SK-N-SH (cell line): ENCODE data around the gene MGA. TPM values are rescaled to one million over a fixed set of nuclear protein-coding genes. Genes with fewer than 3 reads are reported as not detected.

Source experiments
- CTCF ChIA-PET: fragments of 300-600, 350-600 bp; formaldehyde crosslinking; extraction: SDS; loops from one replicate; lab custom pipeline; 2021; lab: Yijun Ruan, JAX
- POLR2A ChIA-PET: fragments of 350-600 bp; sonication (Branson Sonifier 250); formaldehyde crosslinking; extraction: SDS; loops from one replicate; lab custom pipeline; 2020; ENCODE audit warnings: antibody characterized with exemption, inconsistent platforms; lab: Yijun Ruan, JAX
- DNase-seq: peaks from one replicate; pipeline ENCODE4 v3.0.0; 2012
- H2AFZ ChIP-seq: fragments of 200-600 bp; sonication (generic); 2 replicates; pipeline ENCODE4 v1.8.1; 2016; ENCODE audit warnings: antibody characterized with exemption, mild to moderate bottlenecking, low read depth
- H3F3A ChIP-seq: fragments of 200-600 bp; sonication (generic); replicated peaks from 2 replicates; pipeline ENCODE3; 2016; ENCODE audit warnings: antibody characterized with exemption, mild to moderate bottlenecking; ENCODE audit not compliant: insufficient read depth
- H3K27ac ChIP-seq, 2 experiments: fragments of 200-500 bp in 1 of 2; fragments of 200-600 bp in 1 of 2; sonication (Bioruptor generic) in 1 of 2; sonication (generic), shearing (Covaris generic) in 1 of 2; 2 replicates each; pipeline versions ENCODE4 v1.5.1 to v1.6.1; 2014 to 2016; ENCODE audit warnings: low read depth in 2 of 2, inconsistent platforms in 1 of 2, low read length in 1 of 2, mild to moderate bottlenecking in 1 of 2, mixed read lengths in 1 of 2
- H3K27me3 ChIP-seq: fragments of 200-600 bp; sonication (generic), shearing (Covaris generic); 2 replicates; pipeline ENCODE4 v1.6.1; 2016; ENCODE audit warnings: mixed run types; ENCODE audit not compliant: insufficient read depth
- H3K36me3 ChIP-seq, 2 experiments: fragments of 200-500 bp in 1 of 2; fragments of 200-600 bp in 1 of 2; sonication (Bioruptor generic) in 1 of 2; sonication (generic) in 1 of 2; replicated peaks in 1 of 2; 2 replicates each; pipeline versions ENCODE3 to v1.5.1; 2014 to 2016; ENCODE audit warnings: low read length in 1 of 2, mild to moderate bottlenecking in 1 of 2; ENCODE audit not compliant: insufficient read depth in 2 of 2, control insufficient read depth in 1 of 2
- H3K4me1 ChIP-seq, 2 experiments: fragments of 200-500 bp in 1 of 2; fragments of 200-600 bp in 1 of 2; sonication (Bioruptor generic) in 1 of 2; sonication (generic), shearing (Covaris generic) in 1 of 2; 2 replicates each; pipeline versions ENCODE4 v1.5.1 to v1.6.1; 2014 to 2016; ENCODE audit warnings: low read depth in 1 of 2, low read length in 1 of 2, mixed run types in 1 of 2; ENCODE audit not compliant: insufficient read depth in 2 of 2, control insufficient read depth in 1 of 2
- H3K4me2 ChIP-seq: fragments of 200-600 bp; sonication (generic), shearing (Covaris generic); 2 replicates; pipeline ENCODE4 v1.6.1; 2017; ENCODE audit warnings: mixed run types
- H3K4me3 ChIP-seq, 2 experiments: fragments of 200-500 bp in 1 of 2; fragments of 200-600 bp in 1 of 2; sonication (Bioruptor generic) in 1 of 2; sonication (generic), shearing (Covaris generic) in 1 of 2; 2 replicates each; pipeline versions ENCODE4 v1.5.1 to v1.8.1; 2014 to 2016; ENCODE audit warnings: low read depth in 2 of 2, inconsistent platforms in 1 of 2, low read length in 1 of 2, mild to moderate bottlenecking in 1 of 2, mixed read lengths in 1 of 2, moderate library complexity in 1 of 2
- H3K79me2 ChIP-seq: fragments of 200-600 bp; sonication (generic); 2 replicates; pipeline ENCODE4 v1.8.1; 2017; ENCODE audit warnings: mild to moderate bottlenecking; ENCODE audit not compliant: insufficient read depth
- H3K9ac ChIP-seq: fragments of 200-600 bp; sonication (generic); 2 replicates; pipeline ENCODE4 v1.6.1; 2017; ENCODE audit warnings: mixed run types
- H3K9me2 ChIP-seq: fragments of 200-600 bp; sonication (generic); 2 replicates; pipeline ENCODE4 v1.6.1; 2017; ENCODE audit warnings: mixed run types
- H3K9me3 ChIP-seq: fragments of 200-600 bp; sonication (generic); 2 replicates; pipeline ENCODE4 v1.6.1; 2017; ENCODE audit warnings: mixed run types, mild to moderate bottlenecking, moderate library complexity
- H4K20me1 ChIP-seq: fragments of 200-600 bp; sonication (generic); 2 replicates; pipeline ENCODE4 v1.6.1; 2017; ENCODE audit warnings: mild to moderate bottlenecking, mixed run types; ENCODE audit not compliant: insufficient read depth
- CHD2 ChIP-seq: fragments of 150-350 bp; IDR thresholded peaks from 2 replicates; pipeline ENCODE4 v1.6.1; 2018; ENCODE audit warnings: low read length; ENCODE audit not compliant: partially characterized antibody
- FOSL2 ChIP-seq: IDR thresholded peaks from 2 replicates; pipeline ENCODE4 v1.4.0; 2012; ENCODE audit warnings: low read depth, mild to moderate bottlenecking, moderate library complexity, borderline replicate concordance
- FOXJ3 ChIP-seq: sonication (generic); formaldehyde crosslinking; IDR thresholded peaks from 2 replicates; pipeline ENCODE4 v1.5.1; 2020; ENCODE audit warnings: mild to moderate bottlenecking, missing genetic modification reagents
- GABPA ChIP-seq: IDR thresholded peaks from 2 replicates; pipeline ENCODE4 v1.4.0; 2012; ENCODE audit warnings: low read depth, mild to moderate bottlenecking
- GATA2 ChIP-seq: sonication (generic); formaldehyde crosslinking; IDR thresholded peaks from 2 replicates; pipeline ENCODE4 v1.5.0; 2020; ENCODE audit warnings: mild to moderate bottlenecking, missing genetic modification reagents
- JUND ChIP-seq: IDR thresholded peaks from 2 replicates; pipeline ENCODE4 v1.4.0; 2012
- MAX ChIP-seq: IDR thresholded peaks from 2 replicates; pipeline ENCODE4 v1.4.0; 2012; ENCODE audit warnings: low read depth
- MEF2A ChIP-seq: IDR thresholded peaks from 2 replicates; pipeline ENCODE4 v1.4.0; 2012; ENCODE audit warnings: low read depth, borderline replicate concordance
- NFIC ChIP-seq: IDR thresholded peaks from 2 replicates; pipeline ENCODE4 v1.4.0; 2012; ENCODE audit warnings: borderline replicate concordance
- NRF1 ChIP-seq: IDR thresholded peaks from 2 replicates; pipeline ENCODE4 v1.6.1; 2012; ENCODE audit warnings: low read depth, mild to moderate bottlenecking, low read length
- POLR2AphosphoS5 ChIP-seq: IDR thresholded peaks from 2 replicates; pipeline ENCODE4 v1.6.1; 2012; ENCODE audit warnings: low read depth, low read length
- RCOR1 ChIP-seq: fragments of 150-350 bp; IDR thresholded peaks from 2 replicates; pipeline ENCODE4 v1.6.1; 2017; ENCODE audit warnings: antibody characterized with exemption, low read length
- REST ChIP-seq: IDR thresholded peaks from 2 replicates; pipeline ENCODE4 v1.6.1; 2012; ENCODE audit warnings: mild to moderate bottlenecking, low read depth, low read length, moderate library complexity
- RFX5 ChIP-seq: IDR thresholded peaks from 2 replicates; pipeline ENCODE4 v1.6.1; 2012; ENCODE audit warnings: mild to moderate bottlenecking, improper control_type of control experiment, low read length
- RXRA ChIP-seq: IDR thresholded peaks from 2 replicates; pipeline ENCODE4 v1.4.0; 2012; ENCODE audit warnings: low read depth, mild to moderate bottlenecking, borderline replicate concordance
- SIN3A ChIP-seq: IDR thresholded peaks from 2 replicates; pipeline ENCODE4 v1.6.1; 2012; ENCODE audit warnings: low read depth, mild to moderate bottlenecking, low read length, moderate library complexity, borderline replicate concordance
- SMC3 ChIP-seq: IDR thresholded peaks from 2 replicates; pipeline ENCODE4 v1.6.1; 2012; ENCODE audit warnings: low read depth, low read length, improper control_type of control experiment
- TEAD4 ChIP-seq: IDR thresholded peaks from 2 replicates; pipeline ENCODE4 v1.4.0; 2012; ENCODE audit warnings: mild to moderate bottlenecking, borderline replicate concordance; ENCODE audit not compliant: insufficient read depth
- USF1 ChIP-seq: IDR thresholded peaks from 2 replicates; pipeline ENCODE4 v1.4.0; 2012; ENCODE audit warnings: low read depth, borderline replicate concordance
- USF2 ChIP-seq: fragments of 150-350 bp; IDR thresholded peaks from 2 replicates; pipeline ENCODE4 v1.6.1; 2017; ENCODE audit warnings: antibody characterized with exemption, low read length, low read depth, borderline replicate concordance
- YY1 ChIP-seq: IDR thresholded peaks from 2 replicates; pipeline ENCODE4 v1.4.0; 2012; ENCODE audit warnings: low read depth, mild to moderate bottlenecking
- WGBS: methylation state at CpG from one replicate; pipeline ENCODE4 v1.1.6; 2017; ENCODE audit warnings: low lambda C conversion rate; 5-methylcytosine and 5-hydroxymethylcytosine counted together
- polyA plus RNA-seq, 3 experiments: library from polyadenylated mRNA; depleted of rRNA; stranded (reverse); fragments of >200 nt; gene quantifications; 2 replicates each; pipeline ENCODE4 v1.2.3, GENCODE V29; 2012

The MGA gene
- polyA plus RNA-seq, 1 of the 3 experiments (the other 2 are of a cell fraction): 2.3 TPM

GRCh38 chr15:41661078-41661517, 893 bp downstream of the MGA start:
- Histone ChIP-seq H3K27me3 (no peaks in the 10 kb centered on the region), H3K4me1 (peaks cover 19 to 21% of the 10 kb centered on the region in 2 experiments; a peak in 3 of 4 replicates), H3K36me3 (no peaks in the 10 kb centered on the region), H3K9ac (peak overlapping the region; percentile 45), H4K20me1 (peaks cover 36% of the 10 kb centered on the region), H3K4me3 (peak overlapping the region; percentile 55 to 67), H2AFZ (peak overlapping the region; percentile 73), H3K9me3 (no peaks in the 10 kb centered on the region), H3K27ac (peak overlapping the region; percentile 81 to 91), H3K4me2 (peak overlapping the region; percentile 97), H3F3A (peaks cover 40% of the 10 kb centered on the region), H3K9me2 (no peaks in the 10 kb centered on the region), H3K79me2 (peaks cover 55% of the 10 kb centered on the region)
- POLR2A ChIA-PET: interaction anchor here (1.0 to 1.2 kb wide), 3 partner anchors 11 to 244 kb away, joined by 3 to 5 read pairs (median 4); partner anchors contain the start of gene RPAP1
- 3% methylated on average over 9 of the region's 9 CpGs for WGBS
- TF ChIP-seq RFX5: no peak
- TF ChIP-seq YY1: no peak
- no peak for TF ChIP-seq FOSL2
- TF ChIP-seq POLR2AphosphoS5: no peak
- TF ChIP-seq REST: no peak
- TF ChIP-seq CHD2: no peak
- TF ChIP-seq RCOR1: no peak
- no peak for TF ChIP-seq SMC3
- no peak for TF ChIP-seq TEAD4
- CTCF ChIA-PET: interaction anchor here (1.0 to 2.1 kb wide), 9 partner anchors 14 to 104 kb away, joined by 3 to 7 read pairs (median 5); no protein-coding TSS in a partner anchor
- DNase-seq: peak; percentile 23

GRCh38 chr15:41661518-41662225, 1.5 kb downstream of the MGA start:
- Histone ChIP-seq H3K79me2 (peaks cover 61% of the 10 kb centered on the region), H3K4me3 (peak overlapping the region; percentile 55 to 67), H3K4me2 (peak overlapping the region; percentile 97), H3K27me3 (no peaks in the 10 kb centered on the region), H3K9me3 (no peaks in the 10 kb centered on the region), H3K36me3 (no peaks in the 10 kb centered on the region), H3K27ac (peak overlapping the region; percentile 81 to 91; a peak in 3 of 4 replicates), H3F3A (peaks cover 46% of the 10 kb centered on the region), H4K20me1 (peaks cover 41% of the 10 kb centered on the region), H2AFZ (peak overlapping the region; percentile 73), H3K4me1 (peaks cover 21 to 24% of the 10 kb centered on the region in 2 experiments; a peak in 3 of 4 replicates), H3K9ac (peak overlapping the region; percentile 45), H3K9me2 (no peaks in the 10 kb centered on the region)
- 7% methylated on average over 38 of the region's 44 CpGs for WGBS
- CTCF ChIA-PET: interaction anchor here (1.0 to 2.1 kb wide), 7 partner anchors 14 to 104 kb away, joined by 3 to 5 read pairs (median 4); no protein-coding TSS in a partner anchor
- peak; percentile 72 for DNase-seq
- POLR2A ChIA-PET: interaction anchor here (1.0 kb wide), 1 partner anchor 118 kb away, joined by 3 read pairs; the partner anchor contains the start of gene RPAP1
- TF ChIP-seq SIN3A: peak; percentile 60; the same call in 1 of the 2 replicates
- no peak for TF ChIP-seq GATA2 (CRISPR knock-in tag)
- TF ChIP-seq RFX5: no peak
- TF ChIP-seq USF1: peak; percentile 94
- TF ChIP-seq YY1: no peak
- TF ChIP-seq RXRA: no peak
- TF ChIP-seq SMC3: no peak
- TF ChIP-seq FOXJ3 (CRISPR knock-in tag): no peak
- TF ChIP-seq FOSL2: no peak
- TF ChIP-seq MAX: peak; percentile 98
- TF ChIP-seq MEF2A: no peak
- peak; percentile 61 for TF ChIP-seq GABPA
- TF ChIP-seq JUND: no peak
- TF ChIP-seq USF2: peak; percentile 68
- TF ChIP-seq NFIC: no peak
- TF ChIP-seq NRF1: no peak
